Left ventricle myocardium inferior (tissue), 1 donor: ENCODE data around the gene EVA1A. TPM values are rescaled to one million over a fixed set of nuclear protein-coding genes. Genes with fewer than 3 reads are reported as not detected.

Experiments used
- DNase-seq: peaks from one replicate; pipeline ENCODE4 v3.0.0-alpha.2; 2020
- H3K27ac ChIP-seq: fragments of 200-600 bp; replicated peaks from 2 replicates; pipeline ENCODE4 v1.8.0; 2021
- H3K27me3 ChIP-seq: fragments of 200-600 bp; 2 replicates; pipeline ENCODE4 v1.8.0; 2021; ENCODE audit warnings: low read depth
- H3K36me3 ChIP-seq: fragments of 200-600 bp; 2 replicates; pipeline ENCODE4 v1.8.0; 2021
- H3K4me1 ChIP-seq: fragments of 200-600 bp; 2 replicates; pipeline ENCODE4 v1.8.0; 2021
- H3K4me3 ChIP-seq: fragments of 200-600 bp; 2 replicates; pipeline ENCODE4 v1.8.0; 2021; ENCODE audit warnings: mild to moderate bottlenecking, moderate library complexity
- H3K9me3 ChIP-seq: fragments of 200-600 bp; replicated peaks from 2 replicates; pipeline ENCODE4 v1.8.0; 2021
- intact Hi-C: fragments of 100-400 bp; cut with micrococcal nuclease; formaldehyde crosslinking; loops from one replicate; pipeline ENCODE4 v1.11.0; 2022
- long read RNA-seq: library from polyadenylated mRNA; unstranded; transcript quantifications from one replicate; pipeline ENCODE4 v2.0.0, GENCODE V29; 2021
- total RNA-seq: library from RNA; stranded (reverse); fragmentation: NEBNext Ultra II Directional; extraction: Animal tissue kit (Norgen Biotek cat#: 25700); gene quantifications from one replicate; pipeline ENCODE4 v1.2.1, GENCODE V29; 2021
- TF ChIP-seq, protein P1 (sequence below): fragments of 200-600 bp; IDR thresholded peaks from 2 replicates; pipeline ENCODE4 v1.8.0; 2021; ENCODE audit warnings: antibody characterized with exemption, mild to moderate bottlenecking, borderline replicate concordance
- donor health status: DM: no; HTN: yes; CAD: no; lungs with severe emphysema.

Gene EVA1A, protein sequence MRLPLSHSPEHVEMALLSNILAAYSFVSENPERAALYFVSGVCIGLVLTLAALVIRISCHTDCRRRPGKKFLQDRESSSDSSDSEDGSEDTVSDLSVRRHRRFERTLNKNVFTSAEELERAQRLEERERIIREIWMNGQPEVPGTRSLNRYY
- total RNA-seq: 0.41 TPM
- long read RNA-seq, partial matches to known transcripts: 0 of 1 reads
- long read RNA-seq, other reads (novel, unspliced or antisense): 1 of 1 reads

DNA sequence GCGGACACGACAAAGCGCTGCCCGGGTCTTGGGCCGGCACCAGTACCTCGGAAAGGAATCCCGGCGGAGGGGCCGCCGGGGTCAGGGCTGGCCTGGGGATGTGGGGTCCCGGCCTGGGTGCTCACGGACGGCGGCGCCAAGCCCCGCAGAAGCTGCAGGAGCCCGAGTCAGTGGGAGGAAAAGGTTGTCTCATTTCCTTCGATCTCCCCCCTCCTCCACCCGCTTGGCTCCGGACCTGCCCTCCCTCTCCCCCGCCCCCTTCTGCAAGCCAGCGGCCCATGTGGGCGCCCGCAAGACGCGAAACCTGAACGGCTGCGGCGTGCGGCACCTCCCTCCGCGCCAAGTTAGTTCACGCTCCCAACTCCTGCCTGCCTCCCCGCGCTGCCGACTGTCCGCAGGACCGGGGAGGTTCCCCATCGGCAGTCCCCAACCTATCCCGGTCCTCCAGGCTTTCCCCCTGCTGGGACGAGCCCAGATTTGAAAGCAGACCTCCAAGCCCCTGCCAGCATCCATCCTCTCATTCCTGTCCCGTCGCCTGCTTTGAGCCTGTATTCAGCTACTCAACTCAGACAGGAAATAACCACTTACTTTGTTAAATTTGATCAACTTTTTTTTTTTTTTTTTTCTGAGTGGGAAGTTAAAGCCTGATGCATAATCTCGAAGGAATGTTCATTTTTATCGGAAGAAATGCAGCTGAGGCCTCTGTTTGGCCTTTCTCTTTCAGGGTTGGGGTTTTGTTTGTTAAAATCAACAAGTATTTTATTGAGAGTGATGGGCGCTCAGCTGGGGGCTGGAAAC is at the start of gene EVA1A:
EVA1A (minus strand) TSS at position 172 of the 798 bp plus-strand sequence. CDS start 42,799 bp downstream, outside the sequence.
- intact Hi-C loops: no loop called here

DNA sequence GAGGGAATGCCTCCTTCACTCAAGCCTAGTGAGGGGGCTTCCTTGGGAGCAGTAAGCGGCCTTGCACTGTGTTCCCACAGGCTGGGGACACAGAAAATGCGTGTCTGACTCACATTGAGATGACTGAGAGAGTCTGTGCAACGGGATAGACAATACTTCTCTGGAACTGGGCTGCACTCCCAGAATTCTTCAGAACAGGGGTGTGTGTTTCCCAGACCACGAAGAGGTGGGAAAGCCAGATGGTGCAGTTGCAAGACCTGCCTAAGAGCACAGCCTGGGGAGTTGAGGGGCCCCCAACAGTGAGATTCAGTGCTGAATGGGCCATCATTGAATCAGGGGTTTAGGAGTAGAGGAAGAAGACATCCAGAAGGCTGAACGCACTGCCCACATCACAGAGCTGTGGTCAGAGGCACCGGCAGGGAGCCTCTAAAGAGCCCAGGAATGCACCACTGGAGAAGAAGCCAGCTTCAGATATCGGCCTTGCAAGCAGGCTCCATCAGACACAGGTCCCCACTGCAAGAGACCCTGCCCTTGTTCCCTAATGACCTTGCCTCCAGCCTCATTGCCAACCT is 49.3 kb upstream of the EVA1A start:
- intact Hi-C loops: loop anchor here (5.0 kb wide), 1 partner anchor 143 kb away; no protein-coding TSS in a partner anchor
- Histone ChIP-seq H3K4me1 (peaks cover 5% of the 10 kb centered on the region), H3K27me3 (peaks cover 58% of the 10 kb centered on the region), H3K9me3 (no peaks in the 10 kb centered on the region), H3K27ac (no peak overlapping the region), H3K4me3 (no peak overlapping the region), H3K36me3 (no peaks in the 10 kb centered on the region)
- no peak for DNase-seq
- TF ChIP-seq, protein P1, sequence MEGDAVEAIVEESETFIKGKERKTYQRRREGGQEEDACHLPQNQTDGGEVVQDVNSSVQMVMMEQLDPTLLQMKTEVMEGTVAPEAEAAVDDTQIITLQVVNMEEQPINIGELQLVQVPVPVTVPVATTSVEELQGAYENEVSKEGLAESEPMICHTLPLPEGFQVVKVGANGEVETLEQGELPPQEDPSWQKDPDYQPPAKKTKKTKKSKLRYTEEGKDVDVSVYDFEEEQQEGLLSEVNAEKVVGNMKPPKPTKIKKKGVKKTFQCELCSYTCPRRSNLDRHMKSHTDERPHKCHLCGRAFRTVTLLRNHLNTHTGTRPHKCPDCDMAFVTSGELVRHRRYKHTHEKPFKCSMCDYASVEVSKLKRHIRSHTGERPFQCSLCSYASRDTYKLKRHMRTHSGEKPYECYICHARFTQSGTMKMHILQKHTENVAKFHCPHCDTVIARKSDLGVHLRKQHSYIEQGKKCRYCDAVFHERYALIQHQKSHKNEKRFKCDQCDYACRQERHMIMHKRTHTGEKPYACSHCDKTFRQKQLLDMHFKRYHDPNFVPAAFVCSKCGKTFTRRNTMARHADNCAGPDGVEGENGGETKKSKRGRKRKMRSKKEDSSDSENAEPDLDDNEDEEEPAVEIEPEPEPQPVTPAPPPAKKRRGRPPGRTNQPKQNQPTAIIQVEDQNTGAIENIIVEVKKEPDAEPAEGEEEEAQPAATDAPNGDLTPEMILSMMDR: no peak

More for the DNA sequence above, at the start of gene EVA1A:
- peak; percentile 24 for DNase-seq
- peaks cover 73% of the 10 kb centered on the region for H3K27me3 ChIP-seq
- no peaks in the 10 kb centered on the region for H3K9me3 ChIP-seq
- H3K27ac ChIP-seq: peak within 1 kb of the TSS; percentile 70
- H3K36me3 ChIP-seq: no peaks in the 10 kb centered on the region
- H3K4me1 ChIP-seq: peaks cover 22% of the 10 kb centered on the region
- H3K4me3 ChIP-seq: peak within 1 kb of the TSS; percentile 74
- TF ChIP-seq, protein P1: no peak

DNA sequence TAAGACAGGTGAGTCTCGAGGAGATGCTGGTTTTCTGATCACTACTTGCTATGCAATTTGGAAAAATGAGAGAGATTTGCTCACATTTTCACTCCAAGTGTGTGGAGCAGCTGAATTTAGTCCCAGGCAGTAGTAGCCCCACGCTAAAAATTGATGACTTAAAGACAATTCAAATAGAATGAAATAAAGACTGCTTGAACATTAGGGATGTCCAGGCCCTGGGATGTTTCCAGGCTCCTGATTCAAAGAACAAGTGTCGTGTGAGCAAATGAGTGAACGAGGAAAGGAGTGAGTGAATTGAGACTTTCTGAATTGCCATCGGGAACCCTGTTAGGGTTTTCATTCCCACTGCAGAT is 48.6 kb upstream of the EVA1A start:
- Histone ChIP-seq H3K36me3 (no peaks in the 10 kb centered on the region), H3K27me3 (peaks cover 65% of the 10 kb centered on the region), H3K4me1 (peaks cover 5% of the 10 kb centered on the region), H3K9me3 (no peaks in the 10 kb centered on the region), H3K27ac (no peak overlapping the region), H3K4me3 (no peak overlapping the region)
- TF ChIP-seq, protein P1: peak; percentile 43
- intact Hi-C loops: loop anchor here (5.0 kb wide), 1 partner anchor 142 kb away; no protein-coding TSS in a partner anchor
- no peak for DNase-seq

DNA sequence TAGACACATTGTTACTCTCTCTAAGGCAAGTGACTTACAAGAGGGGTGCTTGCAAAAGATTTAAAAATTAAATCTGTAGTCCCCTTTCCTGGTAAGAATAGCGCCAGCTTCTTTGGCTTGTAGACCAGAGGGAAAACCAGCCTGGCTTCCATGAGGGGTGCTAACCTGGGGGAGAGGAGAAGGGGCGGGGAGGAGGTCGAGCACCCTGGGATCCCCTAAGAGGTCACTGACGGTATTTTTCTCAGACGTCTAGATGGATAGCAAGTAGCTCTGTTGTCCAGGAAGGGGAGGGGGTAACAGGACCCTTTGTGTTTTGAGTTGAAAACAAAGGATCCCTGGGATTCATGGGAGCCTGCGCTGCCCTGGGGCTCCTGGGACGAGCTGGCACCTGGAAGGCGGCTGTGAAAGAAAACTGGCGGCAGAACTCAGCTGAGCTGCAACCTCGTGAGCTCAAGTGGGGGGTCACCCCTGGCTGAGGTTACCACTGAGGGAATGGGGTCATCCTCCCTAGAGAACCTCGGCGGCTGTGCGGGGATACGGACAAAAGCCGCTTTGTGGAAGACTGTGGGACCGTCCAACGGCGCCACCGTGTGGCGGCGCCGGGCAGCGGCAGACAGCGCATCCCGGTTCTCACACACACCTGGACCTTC is 48.1 kb upstream of the EVA1A start:
- no peak overlapping the region for H3K27ac ChIP-seq
- H3K27me3 ChIP-seq: peaks cover 67% of the 10 kb centered on the region
- DNase-seq: peak; percentile 46
- peaks cover 5% of the 10 kb centered on the region for H3K4me1 ChIP-seq
- intact Hi-C loops: loop anchor here (5.0 kb wide), 1 partner anchor 142 kb away; no protein-coding TSS in a partner anchor
- H3K4me3 ChIP-seq: peak overlapping the region; percentile 49
- TF ChIP-seq, protein P1: peak; percentile 95
- H3K36me3 ChIP-seq: no peaks in the 10 kb centered on the region
- no peaks in the 10 kb centered on the region for H3K9me3 ChIP-seq

DNA sequence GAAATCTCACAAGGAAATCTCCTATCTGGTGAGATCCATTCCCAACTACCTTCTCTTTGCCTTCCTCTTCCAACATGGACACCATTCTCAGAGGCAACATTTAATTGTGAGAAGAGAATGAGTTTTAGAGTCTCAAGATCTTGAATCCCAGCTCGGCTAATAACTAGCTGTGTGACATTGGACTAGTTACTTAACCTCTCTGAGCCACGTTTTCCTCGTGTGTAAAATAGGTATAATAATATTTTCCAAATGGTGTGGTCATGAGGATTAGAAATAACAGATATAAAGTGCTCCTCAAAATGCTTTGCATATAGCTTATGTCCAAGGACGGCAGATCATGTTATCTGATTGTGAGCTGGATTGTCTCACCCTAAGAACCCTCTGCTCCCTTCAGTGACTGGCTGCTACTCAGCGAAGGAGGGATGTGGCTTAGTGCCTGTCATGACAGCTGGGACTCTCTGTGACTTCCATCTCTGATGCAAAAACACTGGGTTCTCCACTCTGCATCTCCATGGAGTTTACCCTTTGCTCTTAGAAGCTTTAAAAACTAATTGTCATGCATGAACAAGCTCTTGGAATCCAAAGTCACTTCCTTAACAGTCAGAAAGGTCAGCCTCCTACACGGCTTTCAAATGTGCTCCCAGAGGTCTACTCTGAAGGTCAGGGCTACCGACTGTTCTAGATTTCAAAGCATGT is 47.4 kb upstream of the EVA1A start:
- intact Hi-C loops: loop anchor here (5.0 kb wide), 1 partner anchor 141 kb away; no protein-coding TSS in a partner anchor
- Histone ChIP-seq H3K9me3 (no peaks in the 10 kb centered on the region), H3K27me3 (peaks cover 67% of the 10 kb centered on the region), H3K27ac (no peak overlapping the region), H3K4me3 (no peak overlapping the region), H3K36me3 (no peaks in the 10 kb centered on the region), H3K4me1 (peaks cover 5% of the 10 kb centered on the region)
- DNase-seq: no peak
- TF ChIP-seq, protein P1: no peak
